HepG2 (cell line): Measurements from ENCODE around the gene SLC29A3. TPM values are rescaled to one million over a fixed set of nuclear protein-coding genes. Genes with fewer than 3 reads are reported as not detected.

Experiments
- HHEX ChIP-seq: IDR thresholded peaks from 2 replicates; pipeline ENCODE4 v1.6.1; 2016; ENCODE audit warnings: control low read depth
- MAF1 ChIP-seq: sonication (generic); formaldehyde crosslinking; IDR thresholded peaks from 2 replicates; pipeline ENCODE4 v1.5.0; 2020; ENCODE audit warnings: missing genetic modification reagents, borderline replicate concordance
- MAFF ChIP-seq: IDR thresholded peaks from 2 replicates; pipeline ENCODE4 v1.6.1; 2011; ENCODE audit warnings: low read depth, low read length, improper control_type of control experiment
- NRL ChIP-seq: sonication (generic); formaldehyde crosslinking; IDR thresholded peaks from 2 replicates; pipeline ENCODE4 v1.5.0; 2020; ENCODE audit warnings: missing genetic modification reagents, mild to moderate bottlenecking, moderate library complexity, borderline replicate concordance
- PCBP2 ChIP-seq: fragments of 200-400 bp; formaldehyde crosslinking; optimal IDR thresholded peaks from 2 replicates; pipeline ENCODE3; 2018; ENCODE audit warnings: low read length, low read depth; ENCODE audit not compliant: poor library complexity, severe bottlenecking
- PHF21A ChIP-seq: sonication (generic); formaldehyde crosslinking; IDR thresholded peaks from 2 replicates; pipeline ENCODE4 v1.5.0; 2020; ENCODE audit warnings: mild to moderate bottlenecking, missing genetic modification reagents
- PHF5A ChIP-seq: IDR thresholded peaks from one replicate; pipeline ENCODE4 v1.6.1; 2018; ENCODE audit warnings: low read depth, missing genetic modification reagents; ENCODE audit not compliant: unreplicated experiment
- POLR2AphosphoS5 ChIP-seq: IDR thresholded peaks from 2 replicates; pipeline ENCODE4 v1.6.1; 2012; ENCODE audit warnings: low read depth, low read length
- RXRB ChIP-seq: IDR thresholded peaks from 2 replicates; pipeline ENCODE4 v1.6.1; 2016; ENCODE audit warnings: borderline replicate concordance, missing genetic modification reagents, missing compliant biosample characterization
- TBX3 ChIP-seq: fragments of 450-650 bp; IDR thresholded peaks from 2 replicates; pipeline ENCODE4 v1.6.1; 2017; ENCODE audit warnings: antibody characterized with exemption, mild to moderate bottlenecking, inconsistent platforms, borderline replicate concordance
- THRA ChIP-seq: sonication (generic); formaldehyde crosslinking; IDR thresholded peaks from 2 replicates; pipeline ENCODE4 v1.4.0; 2020; ENCODE audit warnings: missing genetic modification reagents, borderline replicate concordance
- ZNF281 ChIP-seq: sonication (generic); formaldehyde crosslinking; IDR thresholded peaks from 2 replicates; pipeline ENCODE4 v1.4.0; 2020; ENCODE audit warnings: missing genetic modification reagents, borderline replicate concordance
- ZNF333 ChIP-seq: sonication (generic); formaldehyde crosslinking; IDR thresholded peaks from 2 replicates; pipeline ENCODE4 v1.4.0; 2020; ENCODE audit warnings: mild to moderate bottlenecking, missing genetic modification reagents, borderline replicate concordance
- ZNF775 ChIP-seq: sonication (generic); formaldehyde crosslinking; IDR thresholded peaks from 2 replicates; pipeline ENCODE4 v1.4.0; 2020; ENCODE audit warnings: missing genetic modification reagents, mild to moderate bottlenecking, moderate library complexity, borderline replicate concordance
- ZNF780A ChIP-seq: sonication (generic); formaldehyde crosslinking; IDR thresholded peaks from 2 replicates; pipeline ENCODE4 v1.8.0; 2022; ENCODE audit warnings: mild to moderate bottlenecking, missing genetic modification reagents, moderate library complexity
- polyA plus RNA-seq, 8 experiments: library from polyadenylated mRNA; depleted of rRNA in 3 of 8; stranded (reverse) in 7 of 8; unstranded in 1 of 8; fragments of >200 nt; fragmentation: Illumina TruSeq in 4 of 8; extraction: Trizol in 4 of 8; gene quantifications; 2 replicates each; pipeline versions ENCODE4 v1.2.1 to v1.2.3, GENCODE V29; 2011 to 2016; ENCODE audit warnings: low read depth in 4 of 8, missing spikeins in 1 of 8, mixed read lengths in 1 of 8; ENCODE audit not compliant: insufficient read depth in 1 of 8
- total RNA-seq, 5 experiments: library from RNA; depleted of rRNA; stranded (reverse); fragments of >200 nt; fragmentation: Illumina TruSeq; extraction: Trizol; gene quantifications; 2 replicates each; pipeline ENCODE4 v1.2.3, GENCODE V29; 2016; ENCODE audit warnings: low read depth in 1 of 5
- TF ChIP-seq, protein P1 (sequence below): IDR thresholded peaks from 2 replicates; pipeline ENCODE4 v1.6.1; 2016; ENCODE audit warnings: missing compliant biosample characterization, missing genetic modification reagents, borderline replicate concordance
- TF ChIP-seq, protein P2 (sequence below): sonication (generic); formaldehyde crosslinking; IDR thresholded peaks from 2 replicates; pipeline ENCODE4 v1.4.0; 2020; ENCODE audit warnings: missing genetic modification reagents

The SLC29A3 gene
- total and polyA plus RNA-seq, 2 of the 13 experiments (the other 11 are each of a cell fraction or from before 2014, with no cell fraction given), result 8.6 to 11.8 TPM

DNA sequence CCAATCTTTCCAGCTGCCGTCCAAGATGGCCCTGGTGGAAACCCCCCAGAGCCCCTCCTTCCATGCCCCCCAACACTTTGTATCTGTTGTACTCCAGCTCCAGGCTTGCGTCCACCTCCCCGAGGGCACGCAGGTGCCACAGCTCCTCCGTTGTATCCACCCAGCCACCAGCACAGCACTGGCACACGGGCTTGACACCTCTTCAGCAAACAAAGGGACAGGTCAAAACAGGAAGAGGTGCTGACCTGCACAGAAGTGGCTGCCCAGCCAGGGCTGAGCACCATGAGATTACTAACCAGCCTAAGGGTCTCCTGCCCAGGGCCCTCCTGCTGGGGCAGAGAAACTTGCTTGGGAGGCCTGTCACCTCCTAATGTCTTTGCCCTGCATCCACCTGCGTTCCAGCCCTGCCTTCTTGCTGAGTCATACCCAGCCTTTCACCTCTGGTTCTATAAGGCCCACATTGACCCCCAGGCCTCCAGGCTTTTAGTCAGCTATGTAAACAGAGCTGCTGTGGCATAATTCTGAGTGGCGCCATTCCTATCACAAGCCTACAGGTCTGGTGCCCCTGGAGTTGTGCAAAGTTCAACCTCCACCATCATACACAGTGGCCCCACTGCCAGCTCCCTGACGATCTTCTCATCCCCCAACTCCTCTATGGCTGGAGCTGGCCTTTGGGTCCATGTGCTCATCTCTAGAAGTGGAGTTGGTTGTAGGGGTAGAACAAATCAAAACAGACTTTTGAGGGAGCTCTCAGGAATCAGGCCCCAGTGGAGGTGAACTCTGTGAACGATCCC, 20.9 kb downstream of the SLC29A3 start (continued):
- TF ChIP-seq ZNF281 (CRISPR knock-in tag), result peak; percentile 83
- TF ChIP-seq HHEX, result no peak
- TF ChIP-seq PHF21A, result peak; percentile 96
- TF ChIP-seq, protein P1, sequence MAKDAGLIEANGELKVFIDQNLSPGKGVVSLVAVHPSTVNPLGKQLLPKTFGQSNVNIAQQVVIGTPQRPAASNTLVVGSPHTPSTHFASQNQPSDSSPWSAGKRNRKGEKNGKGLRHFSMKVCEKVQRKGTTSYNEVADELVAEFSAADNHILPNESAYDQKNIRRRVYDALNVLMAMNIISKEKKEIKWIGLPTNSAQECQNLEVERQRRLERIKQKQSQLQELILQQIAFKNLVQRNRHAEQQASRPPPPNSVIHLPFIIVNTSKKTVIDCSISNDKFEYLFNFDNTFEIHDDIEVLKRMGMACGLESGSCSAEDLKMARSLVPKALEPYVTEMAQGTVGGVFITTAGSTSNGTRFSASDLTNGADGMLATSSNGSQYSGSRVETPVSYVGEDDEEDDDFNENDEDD (CRISPR knock-in tag), result peak; percentile 86; the same call in 1 of the 2 replicates
- TF ChIP-seq, protein P2, sequence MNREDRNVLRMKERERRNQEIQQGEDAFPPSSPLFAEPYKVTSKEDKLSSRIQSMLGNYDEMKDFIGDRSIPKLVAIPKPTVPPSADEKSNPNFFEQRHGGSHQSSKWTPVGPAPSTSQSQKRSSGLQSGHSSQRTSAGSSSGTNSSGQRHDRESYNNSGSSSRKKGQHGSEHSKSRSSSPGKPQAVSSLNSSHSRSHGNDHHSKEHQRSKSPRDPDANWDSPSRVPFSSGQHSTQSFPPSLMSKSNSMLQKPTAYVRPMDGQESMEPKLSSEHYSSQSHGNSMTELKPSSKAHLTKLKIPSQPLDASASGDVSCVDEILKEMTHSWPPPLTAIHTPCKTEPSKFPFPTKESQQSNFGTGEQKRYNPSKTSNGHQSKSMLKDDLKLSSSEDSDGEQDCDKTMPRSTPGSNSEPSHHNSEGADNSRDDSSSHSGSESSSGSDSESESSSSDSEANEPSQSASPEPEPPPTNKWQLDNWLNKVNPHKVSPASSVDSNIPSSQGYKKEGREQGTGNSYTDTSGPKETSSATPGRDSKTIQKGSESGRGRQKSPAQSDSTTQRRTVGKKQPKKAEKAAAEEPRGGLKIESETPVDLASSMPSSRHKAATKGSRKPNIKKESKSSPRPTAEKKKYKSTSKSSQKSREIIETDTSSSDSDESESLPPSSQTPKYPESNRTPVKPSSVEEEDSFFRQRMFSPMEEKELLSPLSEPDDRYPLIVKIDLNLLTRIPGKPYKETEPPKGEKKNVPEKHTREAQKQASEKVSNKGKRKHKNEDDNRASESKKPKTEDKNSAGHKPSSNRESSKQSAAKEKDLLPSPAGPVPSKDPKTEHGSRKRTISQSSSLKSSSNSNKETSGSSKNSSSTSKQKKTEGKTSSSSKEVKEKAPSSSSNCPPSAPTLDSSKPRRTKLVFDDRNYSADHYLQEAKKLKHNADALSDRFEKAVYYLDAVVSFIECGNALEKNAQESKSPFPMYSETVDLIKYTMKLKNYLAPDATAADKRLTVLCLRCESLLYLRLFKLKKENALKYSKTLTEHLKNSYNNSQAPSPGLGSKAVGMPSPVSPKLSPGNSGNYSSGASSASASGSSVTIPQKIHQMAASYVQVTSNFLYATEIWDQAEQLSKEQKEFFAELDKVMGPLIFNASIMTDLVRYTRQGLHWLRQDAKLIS, result 0 out of 2 replicates have a peak, but pooled peaks have one; percentile 22
- TF ChIP-seq POLR2AphosphoS5, result peak; percentile 27; the same call in 1 of the 2 replicates
- TF ChIP-seq PCBP2, result no peak
- peak; percentile 92 for TF ChIP-seq MAFF
- peak; percentile 75 for TF ChIP-seq ZNF780A (CRISPR knock-in tag)
- TF ChIP-seq PHF5A (CRISPR knock-in tag), result peak; percentile 88
- no peak for TF ChIP-seq MAF1 (CRISPR knock-in tag)
- TF ChIP-seq TBX3, result peak; percentile 78
- TF ChIP-seq RXRB (CRISPR knock-in tag), result peak; percentile 97
- peak; percentile 78; the same call in 1 of the 2 replicates for TF ChIP-seq NRL (CRISPR knock-in tag)
- no peak for TF ChIP-seq ZNF775 (CRISPR knock-in tag)
- no peak for TF ChIP-seq ZNF333 (CRISPR knock-in tag)
- TF ChIP-seq THRA, result peak; percentile 95
